ENCODE results near the gene RAD51D.

DNA sequence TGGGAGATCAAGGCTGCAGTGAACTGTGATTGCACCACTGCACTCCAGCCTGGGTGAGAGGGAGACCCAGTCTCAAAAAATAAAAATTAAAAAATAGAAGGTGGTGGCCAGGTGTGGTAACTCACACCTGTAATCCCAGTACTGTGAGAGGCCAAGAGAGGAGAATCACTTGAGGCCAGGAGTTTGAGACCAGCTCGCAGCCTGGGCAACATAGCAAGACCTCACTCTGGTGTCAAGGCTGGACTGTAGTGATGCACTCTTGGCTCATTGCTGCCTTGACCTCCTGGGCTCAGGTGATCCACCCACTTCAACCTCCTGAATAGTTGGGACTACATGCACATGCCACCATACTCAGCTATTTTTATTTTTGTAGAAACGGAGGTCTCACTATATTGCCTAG lies 69.5 kb downstream of the RAD51D start:
- TF ChIP-seq, protein P1, sequence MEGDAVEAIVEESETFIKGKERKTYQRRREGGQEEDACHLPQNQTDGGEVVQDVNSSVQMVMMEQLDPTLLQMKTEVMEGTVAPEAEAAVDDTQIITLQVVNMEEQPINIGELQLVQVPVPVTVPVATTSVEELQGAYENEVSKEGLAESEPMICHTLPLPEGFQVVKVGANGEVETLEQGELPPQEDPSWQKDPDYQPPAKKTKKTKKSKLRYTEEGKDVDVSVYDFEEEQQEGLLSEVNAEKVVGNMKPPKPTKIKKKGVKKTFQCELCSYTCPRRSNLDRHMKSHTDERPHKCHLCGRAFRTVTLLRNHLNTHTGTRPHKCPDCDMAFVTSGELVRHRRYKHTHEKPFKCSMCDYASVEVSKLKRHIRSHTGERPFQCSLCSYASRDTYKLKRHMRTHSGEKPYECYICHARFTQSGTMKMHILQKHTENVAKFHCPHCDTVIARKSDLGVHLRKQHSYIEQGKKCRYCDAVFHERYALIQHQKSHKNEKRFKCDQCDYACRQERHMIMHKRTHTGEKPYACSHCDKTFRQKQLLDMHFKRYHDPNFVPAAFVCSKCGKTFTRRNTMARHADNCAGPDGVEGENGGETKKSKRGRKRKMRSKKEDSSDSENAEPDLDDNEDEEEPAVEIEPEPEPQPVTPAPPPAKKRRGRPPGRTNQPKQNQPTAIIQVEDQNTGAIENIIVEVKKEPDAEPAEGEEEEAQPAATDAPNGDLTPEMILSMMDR (IDR thresholded peaks at IDR 0.05) = no peak
- no peak for TF ChIP-seq POLR2A (IDR thresholded peaks at IDR 0.05)
